A673 (cell line): ENCODE data around the gene SOCS7. TPM values are rescaled to one million over a fixed set of nuclear protein-coding genes. Genes with fewer than 3 reads are reported as not detected.

Source experiments
- BruUV-seq: library from RNA; stranded (reverse); fragments of 400-500 nt; replicated peaks from 2 replicates; lab custom pipeline; 2021; lab: Mats Ljungman, UMichigan
- CTCF ChIA-PET: fragments of 300-600 bp; sonication (Branson Sonifier 250); formaldehyde crosslinking; loops from one replicate; lab custom pipeline; 2022; ENCODE audit warnings: antibody characterized with exemption; lab: Charles Lee
- POLR2A ChIA-PET: fragments of 300-600 bp; sonication (Branson Sonifier 250); formaldehyde crosslinking; loops from one replicate; lab custom pipeline; 2022; ENCODE audit warnings: antibody characterized with exemption; ENCODE audit not compliant: low non-redundant PET; lab: Charles Lee
- DNase-seq: peaks from one replicate; pipeline ENCODE4 v3.0.0-alpha.2; 2015; ENCODE audit warnings: low spot score
- H3K27ac ChIP-seq: fragments of 200-600 bp; sonication (generic); 2 replicates; pipeline ENCODE4 v1.5.1; 2016; ENCODE audit warnings: mixed run types, low read depth, mild to moderate bottlenecking, mixed read lengths, antibody characterized with exemption, low read length; ENCODE audit not compliant: poor library complexity, severe bottlenecking
- H3K27me3 ChIP-seq: fragments of 200-600 bp; sonication (generic); replicated peaks from 2 replicates; pipeline ENCODE4 v1.6.1; 2017; ENCODE audit warnings: mixed run types, low read depth, mild to moderate bottlenecking, mixed read lengths, antibody characterized with exemption, low read length; ENCODE audit not compliant: insufficient read depth, poor library complexity
- H3K36me3 ChIP-seq: fragments of 200-600 bp; sonication (generic); 2 replicates; pipeline ENCODE4 v1.6.1; 2016; ENCODE audit warnings: mixed run types, mild to moderate bottlenecking, mixed read lengths, antibody characterized with exemption, low read length; ENCODE audit not compliant: insufficient read depth, poor library complexity, severe bottlenecking
- H3K4me1 ChIP-seq: fragments of 200-600 bp; sonication (generic); 2 replicates; pipeline ENCODE4 v1.6.1; 2017; ENCODE audit warnings: mixed run types, mild to moderate bottlenecking, mixed read lengths, antibody characterized with exemption, low read length; ENCODE audit not compliant: insufficient read depth, poor library complexity, severe bottlenecking
- H3K4me3 ChIP-seq: fragments of 200-600 bp; sonication (generic); 2 replicates; pipeline ENCODE4 v1.5.1; 2016; ENCODE audit warnings: low read depth, mixed run types, mild to moderate bottlenecking, mixed read lengths, low read length; ENCODE audit not compliant: poor library complexity, severe bottlenecking
- H3K9me3 ChIP-seq: fragments of 200-600 bp; sonication (generic); 2 replicates; pipeline ENCODE4 v1.6.1; 2016; ENCODE audit warnings: mixed run types, low read depth, mild to moderate bottlenecking, mixed read lengths, antibody characterized with exemption, low read length; ENCODE audit not compliant: poor library complexity, severe bottlenecking
- CTCF ChIP-seq: fragments of 300-800, 200-600 bp; sonication (generic); conservative IDR thresholded peaks from 2 replicates; pipeline ENCODE4 v1.5.1; 2017; ENCODE audit warnings: low read depth, mild to moderate bottlenecking, antibody characterized with exemption, low read length, moderate library complexity, mixed read lengths
- EZH2 ChIP-seq: fragments of 200-600 bp; sonication (generic); IDR thresholded peaks from 2 replicates; pipeline ENCODE4 v1.6.1; 2017; ENCODE audit warnings: borderline replicate concordance, low read depth, mild to moderate bottlenecking, mixed read lengths, antibody characterized with exemption, low read length; ENCODE audit not compliant: poor library complexity, severe bottlenecking
- intact Hi-C: fragments of 100-400 bp; cut with micrococcal nuclease; formaldehyde crosslinking; loops from one replicate; pipeline ENCODE4 v1.10.0; 2022; ENCODE audit not compliant: unreplicated experiment
- total RNA-seq: library from RNA; stranded (reverse); gene quantifications from 2 replicates; pipeline ENCODE4 v1.2.3, GENCODE V29; 2021

SOCS7 gene
- total RNA-seq, 1 experiment from 2014 or later = 15.2 TPM

- H3K4me1 ChIP-seq = no peaks in the 10 kb centered on the region
- ChIA-PET POLR2A (no interaction called here), CTCF (no interaction called here)
- no TSS peak for BruUV-seq
- TF ChIP-seq EZH2 (no peak), CTCF (no peak)
- H3K4me3 ChIP-seq = no peak overlapping the region
- no peaks in the 10 kb centered on the region for H3K27me3 ChIP-seq
- no peaks in the 10 kb centered on the region for H3K9me3 ChIP-seq
- H3K36me3 ChIP-seq = no peaks in the 10 kb centered on the region
- intact Hi-C loops = no loop called here
- DNase-seq = no peak
- no peak overlapping the region for H3K27ac ChIP-seq
These were observed 10.2 kb downstream of the SOCS7 start for GRCh38 chr17:38361694-38362465.

GRCh38 chr17:38363016-38363415 lies 11.4 kb downstream of the SOCS7 start:
- intact Hi-C loops = no loop called here
- POLR2A ChIA-PET = no interaction called here
- CTCF ChIA-PET = no interaction called here

GRCh38 chr17:38364741-38365140 lies 13.1 kb downstream of the SOCS7 start:
- no peak for TF ChIP-seq EZH2
- no peak for TF ChIP-seq CTCF
- BruUV-seq = no TSS peak
- CTCF ChIA-PET = interaction anchor here (0.5 kb wide), 1 partner anchor 82 kb away, joined by 4 read pairs; no protein-coding TSS in a partner anchor
- H3K9me3 ChIP-seq = no peaks in the 10 kb centered on the region
- POLR2A ChIA-PET = no interaction called here
- no peaks in the 10 kb centered on the region for H3K36me3 ChIP-seq
- no peaks in the 10 kb centered on the region for H3K27me3 ChIP-seq
- intact Hi-C loops = no loop called here
- no peak overlapping the region for H3K27ac ChIP-seq
- H3K4me3 ChIP-seq = no peak overlapping the region
- H3K4me1 ChIP-seq = no peaks in the 10 kb centered on the region
- DNase-seq = no peak

More at GRCh38 chr17:38363016-38363415, 11.4 kb downstream of the SOCS7 start:
- H3K36me3 ChIP-seq = no peaks in the 10 kb centered on the region
- H3K27ac ChIP-seq = no peak overlapping the region
- BruUV-seq = no TSS peak
- no peaks in the 10 kb centered on the region for H3K9me3 ChIP-seq
- TF ChIP-seq CTCF (no peak), EZH2 (no peak)
- H3K27me3 ChIP-seq = no peaks in the 10 kb centered on the region
- DNase-seq = no peak
- no peaks in the 10 kb centered on the region for H3K4me1 ChIP-seq
- H3K4me3 ChIP-seq = no peak overlapping the region
